PC-9 (cell line): Measurements from ENCODE around the gene CRAT.

Experiments
- CTCF ChIP-seq: fragments of 200-600 bp; sonication (generic); conservative IDR thresholded peaks from 2 replicates; pipeline ENCODE4 v1.6.1; 2017; ENCODE audit warnings: mixed run types, antibody characterized with exemption, mild to moderate bottlenecking, moderate library complexity
- EZH2 ChIP-seq: fragments of 200-600 bp; sonication (generic); IDR thresholded peaks from 2 replicates; pipeline ENCODE4 v1.8.0; 2017; ENCODE audit warnings: antibody characterized with exemption, low read depth

- no peak for TF ChIP-seq CTCF
- no peak for TF ChIP-seq EZH2
Observed at GRCh38 chr9:129124506-129125069, 14.0 kb upstream of the CRAT start.
